Endothelial cell (in vitro differentiated cells): Measurements from ENCODE around the gene PF4V1. TPM values are rescaled to one million over a fixed set of nuclear protein-coding genes. Genes with fewer than 3 reads are reported as not detected.

Experiments used
- DNase-seq: peaks from one replicate; pipeline ENCODE4 v3.0.0; 2021; ENCODE audit warnings: low spot score
- H3K27ac Mint-ChIP-seq: one replicate; pipeline ENCODE4 v1.8.0; 2021; ENCODE audit warnings: mixed read lengths, inconsistent platforms; ENCODE audit not compliant: unreplicated experiment
- H3K27me3 Mint-ChIP-seq: one replicate; pipeline ENCODE4 v1.8.0; 2021; ENCODE audit warnings: mild to moderate bottlenecking, moderate library complexity, mixed read lengths, inconsistent platforms; ENCODE audit not compliant: unreplicated experiment
- H3K36me3 Mint-ChIP-seq: one replicate; pipeline ENCODE4 v1.8.0; 2021; ENCODE audit warnings: mild to moderate bottlenecking, low read depth, mixed read lengths, inconsistent platforms; ENCODE audit not compliant: unreplicated experiment
- H3K4me1 Mint-ChIP-seq: one replicate; pipeline ENCODE4 v1.8.0; 2021; ENCODE audit warnings: mild to moderate bottlenecking, mixed read lengths, inconsistent platforms; ENCODE audit not compliant: unreplicated experiment
- H3K4me3 Mint-ChIP-seq: one replicate; pipeline ENCODE4 v1.8.0; 2021; ENCODE audit warnings: mild to moderate bottlenecking, mixed read lengths, inconsistent platforms; ENCODE audit not compliant: unreplicated experiment
- H3K9me3 Mint-ChIP-seq: one replicate; pipeline ENCODE4 v1.8.0; 2021; ENCODE audit warnings: mixed read lengths, inconsistent platforms; ENCODE audit not compliant: unreplicated experiment
- total RNA-seq: library from RNA; stranded (reverse); fragmentation: NEBNext Ultra II Directional; extraction: Animal tissue kit (Norgen Biotek cat#: 25700); gene quantifications from one replicate; pipeline ENCODE4 v1.2.1, GENCODE V29; 2021; ENCODE audit not compliant: unreplicated experiment
- TF ChIP-seq, protein P1 (sequence below): fragments of 200-600 bp; sonication (generic); IDR thresholded peaks from one replicate; pipeline ENCODE4 v1.5.0; 2021; ENCODE audit warnings: antibody characterized with exemption; ENCODE audit not compliant: unreplicated experiment

PF4V1 gene
- total RNA-seq, 1 donor from 2014 or later: not detected

DNA sequence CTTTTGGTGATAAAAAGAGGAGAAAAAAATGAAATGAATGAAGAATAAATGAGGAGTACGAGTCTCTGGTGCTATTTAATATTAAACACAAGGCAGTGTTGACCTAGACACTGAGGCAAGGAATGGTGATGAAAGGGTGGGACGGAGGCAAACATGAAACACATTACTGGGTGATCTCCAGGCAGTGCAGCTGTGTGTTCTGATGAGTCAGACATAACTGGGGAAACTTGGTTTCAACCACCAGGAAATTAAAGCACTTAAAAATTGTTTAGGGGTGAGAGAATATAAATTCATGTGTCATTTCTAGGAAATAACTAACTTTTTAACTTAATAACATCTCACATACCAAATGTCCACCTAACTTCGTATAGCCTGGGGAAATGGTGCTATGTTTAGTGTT is 36.3 kb upstream of the PF4V1 start:
- H3K4me1 Mint-ChIP-seq: no peaks in the 10 kb centered on the region
- H3K9me3 Mint-ChIP-seq: no peaks in the 10 kb centered on the region
- no peak overlapping the region for H3K4me3 Mint-ChIP-seq
- H3K27ac Mint-ChIP-seq: no peak overlapping the region
- peaks cover 2% of the 10 kb centered on the region for H3K27me3 Mint-ChIP-seq
- no peak for DNase-seq
- TF ChIP-seq, protein P1, sequence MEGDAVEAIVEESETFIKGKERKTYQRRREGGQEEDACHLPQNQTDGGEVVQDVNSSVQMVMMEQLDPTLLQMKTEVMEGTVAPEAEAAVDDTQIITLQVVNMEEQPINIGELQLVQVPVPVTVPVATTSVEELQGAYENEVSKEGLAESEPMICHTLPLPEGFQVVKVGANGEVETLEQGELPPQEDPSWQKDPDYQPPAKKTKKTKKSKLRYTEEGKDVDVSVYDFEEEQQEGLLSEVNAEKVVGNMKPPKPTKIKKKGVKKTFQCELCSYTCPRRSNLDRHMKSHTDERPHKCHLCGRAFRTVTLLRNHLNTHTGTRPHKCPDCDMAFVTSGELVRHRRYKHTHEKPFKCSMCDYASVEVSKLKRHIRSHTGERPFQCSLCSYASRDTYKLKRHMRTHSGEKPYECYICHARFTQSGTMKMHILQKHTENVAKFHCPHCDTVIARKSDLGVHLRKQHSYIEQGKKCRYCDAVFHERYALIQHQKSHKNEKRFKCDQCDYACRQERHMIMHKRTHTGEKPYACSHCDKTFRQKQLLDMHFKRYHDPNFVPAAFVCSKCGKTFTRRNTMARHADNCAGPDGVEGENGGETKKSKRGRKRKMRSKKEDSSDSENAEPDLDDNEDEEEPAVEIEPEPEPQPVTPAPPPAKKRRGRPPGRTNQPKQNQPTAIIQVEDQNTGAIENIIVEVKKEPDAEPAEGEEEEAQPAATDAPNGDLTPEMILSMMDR: no peak
- no peaks in the 10 kb centered on the region for H3K36me3 Mint-ChIP-seq

DNA sequence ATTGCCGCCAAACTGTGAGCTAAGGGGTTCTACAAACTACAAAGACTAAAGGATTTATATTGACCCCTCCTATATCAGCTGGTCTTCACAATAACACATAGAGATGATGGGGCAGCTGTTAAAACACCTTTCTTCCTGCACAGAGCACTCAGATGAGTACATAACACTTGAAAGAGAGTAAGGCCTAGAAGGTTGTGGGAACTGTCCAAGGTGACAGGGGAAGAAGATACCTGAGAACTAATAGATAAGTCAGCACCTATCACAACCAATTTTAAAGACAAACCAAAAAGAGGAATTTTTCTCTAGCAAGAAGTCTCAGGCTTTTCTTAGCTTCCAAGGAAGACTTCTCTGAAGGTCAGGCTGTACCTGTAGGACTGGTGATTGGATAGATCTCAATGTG is 35.8 kb upstream of the PF4V1 start:
- TF ChIP-seq, protein P1: no peak
- Mint-ChIP-seq H3K4me3 (no peak overlapping the region), H3K27ac (no peak overlapping the region), H3K4me1 (no peaks in the 10 kb centered on the region), H3K36me3 (no peaks in the 10 kb centered on the region), H3K9me3 (no peaks in the 10 kb centered on the region), H3K27me3 (peaks cover 2% of the 10 kb centered on the region)
- DNase-seq: no peak

DNA sequence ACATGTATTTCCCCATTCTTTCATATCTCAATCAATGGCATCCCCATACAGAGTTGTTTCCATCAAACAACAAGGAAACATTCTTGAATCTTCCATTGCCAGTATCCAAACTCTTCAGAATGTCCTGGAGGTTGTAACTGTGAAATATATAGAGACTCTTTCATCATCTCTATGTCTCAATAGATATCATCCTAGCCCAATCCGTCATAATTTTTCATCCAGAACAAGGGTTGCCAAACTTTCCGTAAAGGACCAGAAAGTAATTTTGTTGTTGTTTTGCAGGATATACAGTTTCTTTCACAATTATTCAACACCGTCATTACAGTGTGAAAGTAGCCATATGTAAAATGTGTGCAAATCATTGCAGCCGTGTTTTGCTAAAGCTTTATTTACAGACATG is 31.8 kb upstream of the PF4V1 start:
- no peak overlapping the region for H3K27ac Mint-ChIP-seq
- no peaks in the 10 kb centered on the region for H3K9me3 Mint-ChIP-seq
- H3K4me3 Mint-ChIP-seq: no peak overlapping the region
- H3K36me3 Mint-ChIP-seq: no peaks in the 10 kb centered on the region
- H3K4me1 Mint-ChIP-seq: no peaks in the 10 kb centered on the region
- DNase-seq: no peak
- H3K27me3 Mint-ChIP-seq: peaks cover 2% of the 10 kb centered on the region
- TF ChIP-seq, protein P1: no peak

DNA sequence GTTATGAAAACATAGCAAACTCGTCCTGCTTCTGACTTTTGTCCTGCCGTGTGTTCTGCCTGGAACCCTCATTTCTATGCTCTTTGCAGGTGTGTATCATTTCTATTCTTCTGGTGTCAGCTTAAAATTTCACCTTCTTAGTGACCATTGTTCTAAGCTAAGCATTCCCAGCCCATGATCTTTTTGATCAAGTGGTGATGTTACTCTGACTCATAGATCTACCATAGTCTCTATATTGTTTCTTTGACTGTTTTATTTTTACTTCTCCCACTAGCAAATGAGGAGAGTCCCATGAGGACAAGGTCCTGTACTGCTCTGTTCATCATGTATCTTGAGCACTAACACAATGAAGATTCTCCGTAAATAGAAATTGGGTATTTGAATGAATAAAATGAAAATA is 30.7 kb upstream of the PF4V1 start:
- DNase-seq: no peak
- Mint-ChIP-seq H3K4me3 (no peak overlapping the region), H3K27me3 (peaks cover 2% of the 10 kb centered on the region), H3K36me3 (no peaks in the 10 kb centered on the region), H3K27ac (no peak overlapping the region), H3K9me3 (no peaks in the 10 kb centered on the region), H3K4me1 (no peaks in the 10 kb centered on the region)
- TF ChIP-seq, protein P1: no peak

DNA sequence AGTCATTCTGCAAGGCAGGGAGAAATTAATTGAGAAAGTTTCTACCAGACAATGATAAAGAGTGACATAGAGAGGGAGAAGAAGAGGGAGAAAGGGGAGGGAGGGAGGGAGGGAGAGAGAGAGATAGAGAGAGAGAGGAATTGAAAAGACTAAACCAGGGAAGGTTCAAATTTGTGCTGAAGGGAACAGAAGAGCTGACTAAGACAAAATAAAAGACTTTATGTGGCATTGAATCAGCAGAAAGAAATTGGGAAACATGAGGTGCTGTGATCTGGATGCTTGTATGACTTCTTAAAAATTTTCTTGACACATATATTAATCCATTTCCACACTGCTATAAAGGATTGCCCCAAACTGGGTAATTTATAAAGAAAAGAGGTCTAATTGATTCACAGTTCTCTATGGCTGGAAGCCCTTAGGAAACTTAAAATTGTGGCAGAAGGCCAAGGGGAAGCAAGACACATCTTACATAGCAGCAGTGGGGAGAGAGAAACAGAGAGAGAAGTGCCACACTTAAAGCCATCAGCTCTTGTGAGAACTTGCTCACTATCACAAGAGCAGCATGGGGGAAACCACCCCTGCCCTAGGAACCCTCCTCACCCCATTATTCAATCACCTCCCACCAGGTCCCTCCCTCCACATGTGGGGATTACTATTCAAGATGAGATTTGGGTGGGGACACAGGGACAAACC is 30.1 kb upstream of the PF4V1 start:
- Mint-ChIP-seq H3K9me3 (no peaks in the 10 kb centered on the region), H3K27ac (no peak overlapping the region), H3K36me3 (no peaks in the 10 kb centered on the region), H3K4me1 (no peaks in the 10 kb centered on the region), H3K4me3 (no peak overlapping the region), H3K27me3 (no peaks in the 10 kb centered on the region)
- DNase-seq: no peak
- TF ChIP-seq, protein P1: no peak
